SU-DHL-6 (cell line): ENCODE results near the gene SPRY1.

Experiments
- H2AFZ ChIP-seq: fragments of 200-600 bp; sonication (generic); 2 replicates; pipeline ENCODE4 v1.6.1; 2014; ENCODE audit warnings: low read depth, mild to moderate bottlenecking, moderate library complexity, mixed read lengths, antibody characterized with exemption, low read length; ENCODE audit not compliant: severe bottlenecking
- H3F3A ChIP-seq: fragments of 200-600 bp; shearing (Covaris generic); 2 replicates; pipeline ENCODE4 v1.6.0; 2016; ENCODE audit warnings: antibody characterized with exemption, mild to moderate bottlenecking; ENCODE audit not compliant: insufficient read depth
- H3K27ac ChIP-seq: fragments of 200-600 bp; sonication (generic); 2 replicates; pipeline ENCODE4 v1.5.1; 2016; ENCODE audit warnings: low read depth, mild to moderate bottlenecking, low read length, moderate library complexity, mixed read lengths
- H3K27me3 ChIP-seq: fragments of 200-600 bp; sonication (generic), shearing (Covaris generic); 2 replicates; pipeline ENCODE4 v1.6.0; 2014; ENCODE audit warnings: mild to moderate bottlenecking, low read length
- H3K36me3 ChIP-seq: fragments of 200-600 bp; sonication (generic); 2 replicates; pipeline ENCODE4 v1.6.1; 2014; ENCODE audit warnings: mild to moderate bottlenecking, low read length, mixed read lengths
- H3K4me2 ChIP-seq: fragments of 300-600, 200-600 bp; shearing (Covaris generic), sonication (generic); 2 replicates; pipeline ENCODE4 v1.6.0; 2014; ENCODE audit warnings: low read length, low read depth, mild to moderate bottlenecking; ENCODE audit not compliant: poor library complexity, severe bottlenecking
- H3K4me3 ChIP-seq: fragments of 200-600 bp; sonication (generic); 2 replicates; pipeline ENCODE4 v1.5.1; 2014; ENCODE audit warnings: antibody characterized with exemption, low read length, mild to moderate bottlenecking, mixed read lengths; ENCODE audit not compliant: insufficient read depth, poor library complexity, severe bottlenecking
- H3K79me2 ChIP-seq: fragments of 200-600 bp; sonication (generic); 2 replicates; pipeline ENCODE4 v1.6.1; 2014; ENCODE audit warnings: mild to moderate bottlenecking, low read length, moderate library complexity; ENCODE audit not compliant: insufficient read depth
- H3K9ac ChIP-seq: fragments of 200-600 bp; sonication (generic); 2 replicates; pipeline ENCODE4 v1.7.0; 2014; ENCODE audit warnings: mild to moderate bottlenecking, low read length
- H3K9me2 ChIP-seq: fragments of 200-600 bp; sonication (generic); replicated peaks from 2 replicates; pipeline ENCODE4 v1.6.1; 2014; ENCODE audit warnings: low read length; ENCODE audit not compliant: insufficient read depth
- H3K9me3 ChIP-seq: fragments of 200-600 bp; sonication (generic); 2 replicates; pipeline ENCODE4 v1.6.1; 2014; ENCODE audit warnings: low read length, mixed read lengths; ENCODE audit not compliant: insufficient read depth
- H4K20me1 ChIP-seq: fragments of 200-600 bp; sonication (generic); 2 replicates; pipeline ENCODE4 v1.6.1; 2014; ENCODE audit warnings: low read depth, mild to moderate bottlenecking, antibody characterized with exemption, low read length, moderate library complexity, mixed read lengths
- EZH2phosphoT487 ChIP-seq: fragments of 200-600 bp; sonication (generic), shearing (Covaris generic); conservative IDR thresholded peaks from 2 replicates; pipeline ENCODE4 v1.6.1; 2018; ENCODE audit warnings: mild to moderate bottlenecking, antibody characterized with exemption, low read length, moderate library complexity, mixed read lengths
- TF ChIP-seq, protein P1 (sequence below): fragments of 200-600 bp; sonication (generic); IDR thresholded peaks from one replicate; pipeline ENCODE4 v1.5.1; 2017; ENCODE audit warnings: antibody characterized with exemption, mild to moderate bottlenecking, low read length, moderate library complexity; ENCODE audit not compliant: insufficient read depth, poor library complexity, severe bottlenecking

The SPRY1 gene

DNA sequence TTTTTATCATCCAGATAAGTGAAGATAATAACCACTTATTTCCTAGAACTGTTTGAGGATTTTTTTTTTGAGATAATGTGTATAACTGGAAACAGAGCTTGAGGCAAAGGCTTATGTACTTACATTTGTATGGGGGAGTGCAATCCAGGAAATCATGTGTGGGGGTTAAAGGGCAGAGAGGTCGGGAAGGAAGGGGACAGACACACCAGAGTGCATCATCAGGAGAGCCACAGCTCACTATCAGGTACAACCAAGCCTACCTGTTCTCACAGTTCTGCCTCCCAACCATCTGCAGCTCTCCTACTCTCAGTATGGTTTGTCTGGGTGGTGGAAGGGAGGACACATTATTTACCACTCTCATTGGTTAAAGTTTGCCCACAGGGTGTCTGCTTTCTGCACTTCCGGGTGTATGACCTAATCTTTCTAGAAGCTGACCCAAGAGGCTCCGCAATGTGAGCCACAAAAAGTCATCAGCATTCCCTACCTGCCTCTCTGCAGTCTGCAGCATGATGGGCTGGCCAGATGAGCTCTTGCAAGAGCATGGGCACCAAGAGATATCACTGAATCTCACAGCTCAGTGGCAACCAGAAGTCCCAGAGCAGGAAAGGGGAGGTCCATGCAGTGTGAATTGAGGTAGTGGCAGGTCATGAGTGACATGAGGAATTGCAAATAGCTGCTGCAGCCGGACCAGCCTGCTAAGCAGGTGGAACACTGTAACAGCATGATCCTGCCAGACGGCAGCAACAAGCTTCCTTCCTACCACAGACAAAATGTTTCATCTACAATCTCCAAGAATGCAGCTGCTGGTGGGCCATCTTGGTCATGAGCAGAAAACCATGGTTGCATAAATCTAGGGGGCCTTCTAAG is 36.9 kb upstream of the SPRY1 start:
- no peaks in the 10 kb centered on the region for H3K27me3 ChIP-seq
- no peak overlapping the region for H3K4me3 ChIP-seq
- no peak overlapping the region for H3K4me2 ChIP-seq
- H3K36me3 ChIP-seq, result no peaks in the 10 kb centered on the region
- H3K27ac ChIP-seq, result no peak overlapping the region
- no peak for TF ChIP-seq EZH2phosphoT487
- TF ChIP-seq, protein P1, sequence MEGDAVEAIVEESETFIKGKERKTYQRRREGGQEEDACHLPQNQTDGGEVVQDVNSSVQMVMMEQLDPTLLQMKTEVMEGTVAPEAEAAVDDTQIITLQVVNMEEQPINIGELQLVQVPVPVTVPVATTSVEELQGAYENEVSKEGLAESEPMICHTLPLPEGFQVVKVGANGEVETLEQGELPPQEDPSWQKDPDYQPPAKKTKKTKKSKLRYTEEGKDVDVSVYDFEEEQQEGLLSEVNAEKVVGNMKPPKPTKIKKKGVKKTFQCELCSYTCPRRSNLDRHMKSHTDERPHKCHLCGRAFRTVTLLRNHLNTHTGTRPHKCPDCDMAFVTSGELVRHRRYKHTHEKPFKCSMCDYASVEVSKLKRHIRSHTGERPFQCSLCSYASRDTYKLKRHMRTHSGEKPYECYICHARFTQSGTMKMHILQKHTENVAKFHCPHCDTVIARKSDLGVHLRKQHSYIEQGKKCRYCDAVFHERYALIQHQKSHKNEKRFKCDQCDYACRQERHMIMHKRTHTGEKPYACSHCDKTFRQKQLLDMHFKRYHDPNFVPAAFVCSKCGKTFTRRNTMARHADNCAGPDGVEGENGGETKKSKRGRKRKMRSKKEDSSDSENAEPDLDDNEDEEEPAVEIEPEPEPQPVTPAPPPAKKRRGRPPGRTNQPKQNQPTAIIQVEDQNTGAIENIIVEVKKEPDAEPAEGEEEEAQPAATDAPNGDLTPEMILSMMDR, result no peak
- no peaks in the 10 kb centered on the region for H3K9me3 ChIP-seq
- no peaks in the 10 kb centered on the region for H3K9me2 ChIP-seq
- H3K79me2 ChIP-seq, result no peaks in the 10 kb centered on the region
- H3K9ac ChIP-seq, result no peak overlapping the region
- H2AFZ ChIP-seq, result no peak overlapping the region
- H3F3A ChIP-seq, result no peaks in the 10 kb centered on the region
- H4K20me1 ChIP-seq, result no peaks in the 10 kb centered on the region

GRCh38 chr4:123361195-123361861 is 35.3 kb upstream of the SPRY1 start:
- H2AFZ ChIP-seq, result no peak overlapping the region

GRCh38 chr4:123362103-123362502 is 34.5 kb upstream of the SPRY1 start:
- no peaks in the 10 kb centered on the region for H3F3A ChIP-seq
- no peaks in the 10 kb centered on the region for H3K27me3 ChIP-seq
- H3K9me2 ChIP-seq, result no peaks in the 10 kb centered on the region
- no peak overlapping the region for H3K27ac ChIP-seq
- H3K4me2 ChIP-seq, result no peak overlapping the region
- H3K9me3 ChIP-seq, result no peaks in the 10 kb centered on the region
- H3K79me2 ChIP-seq, result no peaks in the 10 kb centered on the region
- no peak overlapping the region for H2AFZ ChIP-seq
- H4K20me1 ChIP-seq, result no peaks in the 10 kb centered on the region
- H3K36me3 ChIP-seq, result no peaks in the 10 kb centered on the region
- no peak for TF ChIP-seq EZH2phosphoT487
- TF ChIP-seq, protein P1, result no peak
- H3K4me3 ChIP-seq, result no peak overlapping the region
- no peak overlapping the region for H3K9ac ChIP-seq

More at GRCh38 chr4:123361195-123361861, 35.3 kb upstream of the SPRY1 start:
- no peaks in the 10 kb centered on the region for H3K36me3 ChIP-seq
- no peak overlapping the region for H3K4me3 ChIP-seq
- no peaks in the 10 kb centered on the region for H3F3A ChIP-seq
- H3K79me2 ChIP-seq, result no peaks in the 10 kb centered on the region
- H3K27ac ChIP-seq, result no peak overlapping the region
- H3K4me2 ChIP-seq, result no peak overlapping the region
- no peaks in the 10 kb centered on the region for H3K9me3 ChIP-seq
- TF ChIP-seq, protein P1, result no peak
- no peak for TF ChIP-seq EZH2phosphoT487
- H4K20me1 ChIP-seq, result no peaks in the 10 kb centered on the region
- no peak overlapping the region for H3K9ac ChIP-seq
- no peaks in the 10 kb centered on the region for H3K27me3 ChIP-seq
- no peaks in the 10 kb centered on the region for H3K9me2 ChIP-seq
